DND-41 (cell line): Measurements from ENCODE around the gene TTC1.

Experiments
- EZH2 ChIP-seq: IDR thresholded peaks from 3 replicates; pipeline ENCODE4 v1.6.1; 2012; ENCODE audit warnings: borderline replicate concordance, low read depth, mild to moderate bottlenecking, moderate library complexity, low read length, inconsistent platforms; ENCODE audit not compliant: severe bottlenecking
- TF ChIP-seq, protein P1 (sequence below): IDR thresholded peaks from 2 replicates; pipeline ENCODE4 v1.5.1; 2012; ENCODE audit warnings: borderline replicate concordance, low read length, moderate library complexity, mild to moderate bottlenecking; ENCODE audit not compliant: poor library complexity, severe bottlenecking; ENCODE audit errors: extremely low read depth

DNA sequence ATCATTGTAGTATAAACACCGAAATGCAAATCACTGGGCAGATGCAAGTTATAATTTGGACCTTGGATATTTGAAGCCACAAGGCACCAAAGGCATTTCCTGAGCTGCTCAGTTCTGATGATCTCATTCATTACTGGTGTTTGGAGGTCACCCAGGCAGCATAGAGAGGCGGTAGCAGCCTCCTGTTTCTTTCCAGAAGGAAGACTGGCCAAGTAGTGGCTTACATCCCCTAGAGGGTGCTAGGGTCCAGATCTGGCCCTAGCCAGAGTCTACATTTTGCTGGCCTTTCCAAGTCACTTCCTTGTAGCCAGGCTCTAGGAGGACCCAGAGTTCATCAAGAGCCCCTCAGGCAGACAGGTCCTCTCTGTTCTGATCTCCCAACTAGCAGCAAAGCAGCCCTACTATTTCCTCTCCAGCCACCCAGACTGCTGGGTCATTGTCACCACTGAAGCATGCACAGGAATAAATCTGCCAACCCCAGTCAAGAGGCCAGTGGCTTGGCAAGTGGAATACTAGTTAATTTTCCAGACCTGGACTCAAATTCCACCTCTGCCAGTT, 33.4 kb upstream of the TTC1 start:
- TF ChIP-seq EZH2: no peak
- TF ChIP-seq, protein P1, sequence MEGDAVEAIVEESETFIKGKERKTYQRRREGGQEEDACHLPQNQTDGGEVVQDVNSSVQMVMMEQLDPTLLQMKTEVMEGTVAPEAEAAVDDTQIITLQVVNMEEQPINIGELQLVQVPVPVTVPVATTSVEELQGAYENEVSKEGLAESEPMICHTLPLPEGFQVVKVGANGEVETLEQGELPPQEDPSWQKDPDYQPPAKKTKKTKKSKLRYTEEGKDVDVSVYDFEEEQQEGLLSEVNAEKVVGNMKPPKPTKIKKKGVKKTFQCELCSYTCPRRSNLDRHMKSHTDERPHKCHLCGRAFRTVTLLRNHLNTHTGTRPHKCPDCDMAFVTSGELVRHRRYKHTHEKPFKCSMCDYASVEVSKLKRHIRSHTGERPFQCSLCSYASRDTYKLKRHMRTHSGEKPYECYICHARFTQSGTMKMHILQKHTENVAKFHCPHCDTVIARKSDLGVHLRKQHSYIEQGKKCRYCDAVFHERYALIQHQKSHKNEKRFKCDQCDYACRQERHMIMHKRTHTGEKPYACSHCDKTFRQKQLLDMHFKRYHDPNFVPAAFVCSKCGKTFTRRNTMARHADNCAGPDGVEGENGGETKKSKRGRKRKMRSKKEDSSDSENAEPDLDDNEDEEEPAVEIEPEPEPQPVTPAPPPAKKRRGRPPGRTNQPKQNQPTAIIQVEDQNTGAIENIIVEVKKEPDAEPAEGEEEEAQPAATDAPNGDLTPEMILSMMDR: no peak
